WERI-Rb-1 (cell line): ENCODE measurements around the gene PET117.

ENCODE experiments used
- DNase-seq: peaks from one replicate; pipeline ENCODE4 v3.0.0-alpha.2; 2020
- H3K27ac ChIP-seq: fragments of 250-450 bp; sonication (Bioruptor Pico); 2 replicates; pipeline ENCODE4 v1.5.1; 2020; ENCODE audit warnings: mild to moderate bottlenecking, moderate library complexity
- H3K27me3 ChIP-seq: fragments of 250-450 bp; sonication (Bioruptor Pico); 2 replicates; pipeline ENCODE4 v1.5.1; 2021; ENCODE audit warnings: mild to moderate bottlenecking, low read depth, moderate library complexity; ENCODE audit not compliant: insufficient read depth, severe bottlenecking
- H3K36me3 ChIP-seq: fragments of 250-450 bp; sonication (Bioruptor Pico); 2 replicates; pipeline ENCODE4 v1.5.1; 2020; ENCODE audit warnings: mild to moderate bottlenecking, moderate library complexity
- H3K4me3 ChIP-seq: 2 replicates; pipeline ENCODE4 v1.5.1; 2011; ENCODE audit warnings: low read depth, mild to moderate bottlenecking, control low read depth, low read length
- H3K9me3 ChIP-seq: fragments of 250-450 bp; sonication (Bioruptor Pico); 2 replicates; pipeline ENCODE4 v1.5.1; 2021; ENCODE audit warnings: mild to moderate bottlenecking, moderate library complexity; ENCODE audit not compliant: severe bottlenecking
- TF ChIP-seq, protein P1 (sequence below): IDR thresholded peaks from 2 replicates; pipeline ENCODE4 v1.5.1; 2011; ENCODE audit warnings: low read depth, mild to moderate bottlenecking, control low read depth, inconsistent platforms, low read length

The PET117 gene

DNA sequence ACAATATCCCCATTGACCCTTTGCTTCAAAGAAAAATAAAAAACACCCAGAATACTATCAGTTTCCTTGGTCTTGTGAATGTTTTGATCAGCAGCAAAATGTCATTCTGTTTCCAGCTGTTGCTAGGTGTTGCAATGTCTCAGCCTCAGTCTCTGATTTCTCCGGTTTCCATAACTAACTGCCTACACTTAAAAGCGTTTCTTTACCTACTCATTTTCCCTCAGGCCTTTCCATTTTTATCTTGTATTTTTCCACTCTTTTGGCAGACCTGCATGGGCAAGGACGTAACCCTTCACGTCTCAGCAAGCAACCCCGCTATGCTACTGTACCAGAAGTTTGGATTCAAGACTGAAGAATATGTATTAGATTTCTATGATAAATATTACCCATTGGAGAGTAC is 49.4 kb downstream of the PET117 start:
- H3K27ac ChIP-seq, result no peak overlapping the region
- H3K9me3 ChIP-seq, result no peaks in the 10 kb centered on the region
- TF ChIP-seq, protein P1, sequence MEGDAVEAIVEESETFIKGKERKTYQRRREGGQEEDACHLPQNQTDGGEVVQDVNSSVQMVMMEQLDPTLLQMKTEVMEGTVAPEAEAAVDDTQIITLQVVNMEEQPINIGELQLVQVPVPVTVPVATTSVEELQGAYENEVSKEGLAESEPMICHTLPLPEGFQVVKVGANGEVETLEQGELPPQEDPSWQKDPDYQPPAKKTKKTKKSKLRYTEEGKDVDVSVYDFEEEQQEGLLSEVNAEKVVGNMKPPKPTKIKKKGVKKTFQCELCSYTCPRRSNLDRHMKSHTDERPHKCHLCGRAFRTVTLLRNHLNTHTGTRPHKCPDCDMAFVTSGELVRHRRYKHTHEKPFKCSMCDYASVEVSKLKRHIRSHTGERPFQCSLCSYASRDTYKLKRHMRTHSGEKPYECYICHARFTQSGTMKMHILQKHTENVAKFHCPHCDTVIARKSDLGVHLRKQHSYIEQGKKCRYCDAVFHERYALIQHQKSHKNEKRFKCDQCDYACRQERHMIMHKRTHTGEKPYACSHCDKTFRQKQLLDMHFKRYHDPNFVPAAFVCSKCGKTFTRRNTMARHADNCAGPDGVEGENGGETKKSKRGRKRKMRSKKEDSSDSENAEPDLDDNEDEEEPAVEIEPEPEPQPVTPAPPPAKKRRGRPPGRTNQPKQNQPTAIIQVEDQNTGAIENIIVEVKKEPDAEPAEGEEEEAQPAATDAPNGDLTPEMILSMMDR, result no peak
- no peak for DNase-seq
- H3K4me3 ChIP-seq, result no peak overlapping the region
- peaks cover 41% of the 10 kb centered on the region for H3K36me3 ChIP-seq
- no peaks in the 10 kb centered on the region for H3K27me3 ChIP-seq

DNA sequence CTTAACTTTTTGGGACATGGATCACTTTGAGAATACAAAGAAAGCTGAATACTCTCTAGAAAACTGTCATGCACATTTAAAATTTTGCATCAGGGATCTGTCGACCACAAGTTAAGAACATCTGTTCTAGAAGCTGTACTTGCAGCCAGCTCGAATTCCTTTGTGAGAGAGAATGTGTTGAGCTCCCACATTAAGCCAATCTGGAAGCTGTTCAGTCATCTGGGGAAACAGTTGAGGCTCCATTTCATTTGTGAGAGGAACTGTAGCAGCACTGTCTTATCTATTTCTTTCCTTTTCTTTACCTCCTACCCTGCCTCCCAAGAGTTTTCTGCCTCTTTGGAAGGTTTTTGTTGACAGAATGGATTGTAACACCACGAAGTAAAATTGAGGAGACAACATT is 50.8 kb downstream of the PET117 start:
- TF ChIP-seq, protein P1, result no peak
- Histone ChIP-seq H3K27me3 (no peaks in the 10 kb centered on the region), H3K27ac (no peak overlapping the region), H3K36me3 (peaks cover 32% of the 10 kb centered on the region), H3K4me3 (no peak overlapping the region), H3K9me3 (no peaks in the 10 kb centered on the region)
- DNase-seq, result no peak

DNA sequence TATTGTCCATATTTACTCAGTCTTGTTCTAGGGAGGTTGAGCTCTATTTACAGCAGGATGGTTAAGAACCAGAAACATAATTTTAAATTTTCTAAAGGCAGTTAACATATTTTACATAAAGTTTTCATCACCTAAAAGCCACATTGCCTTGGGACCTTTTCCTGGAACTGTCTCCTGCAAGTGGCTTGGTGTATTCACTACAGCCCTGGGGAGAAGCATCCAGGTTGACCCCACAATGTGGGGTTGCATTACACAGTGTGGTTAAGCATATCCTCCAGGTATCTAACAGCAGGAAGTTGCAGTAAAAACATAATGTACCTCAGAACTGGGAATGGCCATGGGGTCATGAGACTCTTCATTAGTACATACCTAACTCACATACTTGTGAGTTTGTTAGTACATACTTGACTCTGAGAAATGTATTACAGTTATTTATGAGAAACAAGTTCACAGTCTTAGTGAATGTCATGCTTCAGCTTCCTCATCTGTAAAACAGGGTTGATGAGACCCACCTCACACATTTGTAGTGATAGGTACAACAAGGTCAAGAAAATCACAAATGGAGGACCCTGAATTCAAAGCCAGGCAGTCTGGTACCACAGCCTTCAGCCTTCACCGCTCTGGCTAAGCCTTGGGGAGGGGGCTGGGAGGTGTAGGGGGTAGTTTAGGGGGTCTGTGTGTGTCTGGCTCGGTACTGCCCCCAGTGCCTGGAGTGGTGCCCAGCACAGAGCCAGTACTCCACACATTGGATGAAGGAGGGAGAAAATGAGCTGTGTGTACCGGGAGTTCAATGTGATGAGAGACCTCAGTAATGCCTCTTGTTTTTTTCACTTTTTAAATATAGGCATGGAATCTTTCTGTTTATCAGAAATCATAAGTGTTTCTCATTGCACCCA is 52.9 kb downstream of the PET117 start:
- Histone ChIP-seq H3K27ac (no peak overlapping the region), H3K4me3 (no peak overlapping the region), H3K9me3 (no peaks in the 10 kb centered on the region), H3K36me3 (peaks cover 15% of the 10 kb centered on the region), H3K27me3 (no peaks in the 10 kb centered on the region)
- TF ChIP-seq, protein P1, result no peak
- DNase-seq, result no peak

DNA sequence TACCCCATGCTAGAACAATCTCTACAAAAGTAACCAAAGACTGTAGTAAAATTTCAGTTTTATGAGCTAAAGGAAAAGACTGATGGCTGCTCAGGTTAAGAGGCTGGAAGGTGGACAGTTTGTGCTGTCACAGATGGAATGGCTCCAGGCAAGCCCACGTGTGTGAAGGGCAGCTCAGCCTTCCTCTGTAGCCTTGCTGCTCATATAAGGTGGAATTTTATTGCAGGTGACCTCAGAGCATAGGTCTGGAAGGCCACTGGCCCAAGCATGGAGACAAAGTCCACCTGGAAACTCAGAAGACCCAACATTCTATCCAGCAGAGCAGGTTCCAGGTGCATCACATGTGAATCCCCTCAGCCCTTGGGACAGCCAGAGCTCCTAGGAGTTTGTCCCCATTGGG is 53.6 kb downstream of the PET117 start:
- Histone ChIP-seq H3K27me3 (no peaks in the 10 kb centered on the region), H3K27ac (no peak overlapping the region), H3K4me3 (no peak overlapping the region), H3K36me3 (peaks cover 9% of the 10 kb centered on the region), H3K9me3 (no peaks in the 10 kb centered on the region)
- no peak for DNase-seq
- TF ChIP-seq, protein P1, result no peak
